HG02571 (cell line): Measurements from ENCODE around the gene FOXI2.

Experiments used
- ATAC-seq: cut with Tn5 transposase; IDR thresholded peaks from one replicate; pipeline ENCODE4 v1.9.1; 2021; ENCODE audit warnings: mild to moderate bottlenecking, moderate library complexity; ENCODE audit not compliant: unreplicated experiment

The FOXI2 gene

DNA sequence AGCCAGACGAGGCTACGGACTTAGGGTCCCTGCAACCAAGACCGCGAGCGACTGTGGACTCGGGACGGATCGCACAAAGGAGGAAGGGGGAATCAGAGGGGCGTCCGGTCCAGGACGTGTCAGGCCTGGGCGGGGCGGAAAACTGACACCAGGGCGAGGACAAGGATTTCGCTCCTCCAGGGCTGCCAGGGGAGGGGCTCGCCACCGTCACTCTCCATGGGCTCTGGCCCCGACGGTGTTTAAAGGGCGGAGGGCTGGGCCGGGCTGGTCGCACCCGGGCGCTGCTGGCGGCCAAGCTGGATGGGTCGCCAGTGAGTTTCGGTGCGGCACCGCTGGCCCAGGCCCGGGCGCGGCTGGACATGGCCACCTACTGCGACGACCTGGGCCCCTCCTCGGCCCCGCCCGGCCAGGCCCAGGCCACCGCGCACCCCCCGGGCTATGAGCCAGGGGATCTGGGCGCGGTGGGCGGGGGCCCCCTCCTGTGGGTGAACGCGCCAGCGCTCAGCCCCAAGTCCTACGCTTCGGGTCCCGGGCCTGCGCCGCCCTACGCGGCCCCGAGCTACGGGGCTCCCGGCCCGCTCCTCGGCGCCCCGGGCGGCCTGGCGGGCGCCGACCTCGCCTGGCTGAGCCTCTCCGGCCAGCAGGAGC, at the start of gene FOXI2:
Gene FOXI2, plus strand, starts transcription at position 271 of the 648 bp plus-strand sequence. Its CDS starts 89 bp downstream, at position 360.
- no peak for ATAC-seq

DNA sequence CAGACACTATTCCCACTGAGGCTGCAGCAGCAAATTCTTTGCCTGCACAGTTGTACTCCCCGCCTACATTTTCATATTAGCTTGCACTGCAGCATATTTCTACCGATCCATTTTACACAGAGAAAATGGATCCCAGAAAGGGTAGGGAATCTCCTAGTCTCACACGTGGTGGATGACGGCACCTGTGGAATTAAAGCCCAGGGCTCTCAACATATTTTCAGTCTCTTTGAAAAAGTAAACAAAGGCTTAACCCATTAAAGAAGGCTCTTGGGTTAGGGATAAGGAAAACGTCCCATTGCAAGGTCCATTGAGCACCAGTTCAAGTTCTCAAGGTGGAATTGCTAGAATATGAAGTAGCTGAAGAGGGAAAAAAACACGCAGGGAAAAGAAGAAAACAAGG, 49.4 kb upstream of the FOXI2 start:
- ATAC-seq, result no peak

- no peak for ATAC-seq
These were observed 46.7 kb upstream of the FOXI2 start for GRCh38 chr10:127690176-127690835.

DNA sequence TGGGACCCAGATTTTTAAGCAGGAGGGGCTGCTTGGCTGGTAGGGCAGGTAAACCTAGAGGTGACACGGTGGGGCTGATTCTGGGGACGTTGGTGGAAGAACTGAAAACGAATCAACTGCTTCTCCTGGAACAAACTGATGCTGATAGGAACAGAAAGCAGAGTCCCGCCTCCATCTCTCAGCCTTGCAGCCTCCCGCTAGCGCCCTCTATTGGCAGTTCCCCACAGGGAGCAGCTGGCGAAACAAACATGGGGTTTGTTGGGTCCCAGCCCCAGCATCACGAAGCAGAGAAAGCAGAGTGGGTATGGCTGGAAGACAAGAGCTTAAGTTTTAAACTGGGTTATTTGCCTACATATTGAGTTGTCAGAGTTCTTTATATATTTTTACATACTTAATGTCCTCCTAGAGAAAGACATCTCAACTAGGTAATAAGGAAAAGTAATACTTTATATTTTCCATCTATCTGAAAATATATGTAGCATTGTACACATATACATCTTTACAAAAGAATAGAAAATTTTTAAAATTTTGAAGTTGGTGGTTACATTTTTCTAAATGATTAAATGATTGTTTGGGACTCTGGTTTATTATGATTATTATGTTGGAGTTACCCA, 42.3 kb upstream of the FOXI2 start:
- ATAC-seq, result no peak

GRCh38 chr10:127695431-127695830, 41.6 kb upstream of the FOXI2 start:
- ATAC-seq, result no peak

GRCh38 chr10:127698886-127699285, 38.1 kb upstream of the FOXI2 start:
- ATAC-seq, result no peak

DNA sequence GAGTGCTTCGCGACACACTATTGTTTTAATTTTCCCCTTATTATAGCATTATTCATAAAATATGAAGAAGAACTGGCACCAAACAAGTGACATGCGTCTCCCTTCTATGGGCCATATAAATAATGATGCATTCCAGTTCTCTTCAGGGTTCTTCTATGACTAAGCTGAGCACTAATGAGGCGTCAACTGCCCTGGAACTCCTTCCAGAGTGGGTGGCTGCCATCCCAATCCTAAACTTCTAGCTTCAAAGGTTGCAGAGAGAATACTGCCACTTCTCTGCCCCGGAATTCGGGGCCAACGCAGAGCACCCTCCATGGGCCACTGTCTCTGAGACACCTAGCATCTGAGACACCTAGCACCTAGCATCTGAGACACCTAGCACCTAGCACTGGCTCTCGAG, 37.7 kb upstream of the FOXI2 start:
- no peak for ATAC-seq

GRCh38 chr10:127702271-127702670, 34.7 kb upstream of the FOXI2 start:
- ATAC-seq, result no peak

DNA sequence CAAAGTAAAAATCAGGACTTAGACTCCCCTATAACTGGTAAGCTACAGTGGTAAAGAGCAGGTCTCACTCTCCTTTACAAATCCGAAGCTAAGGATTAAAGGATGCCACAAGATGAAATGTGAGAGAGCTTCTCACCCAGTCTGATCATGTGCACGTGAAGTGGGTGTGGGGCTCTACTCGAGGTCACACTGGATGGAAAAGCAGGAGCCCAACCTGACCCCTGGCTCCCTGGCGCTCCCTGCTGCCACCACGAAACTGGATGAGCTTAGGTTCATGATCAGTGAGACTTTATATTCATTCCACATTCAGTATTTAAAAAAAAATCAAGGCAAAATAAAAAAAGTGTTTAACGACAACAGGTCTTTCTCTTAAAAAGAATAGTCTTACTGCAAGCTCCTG, 21.7 kb upstream of the FOXI2 start:
- no peak for ATAC-seq

DNA sequence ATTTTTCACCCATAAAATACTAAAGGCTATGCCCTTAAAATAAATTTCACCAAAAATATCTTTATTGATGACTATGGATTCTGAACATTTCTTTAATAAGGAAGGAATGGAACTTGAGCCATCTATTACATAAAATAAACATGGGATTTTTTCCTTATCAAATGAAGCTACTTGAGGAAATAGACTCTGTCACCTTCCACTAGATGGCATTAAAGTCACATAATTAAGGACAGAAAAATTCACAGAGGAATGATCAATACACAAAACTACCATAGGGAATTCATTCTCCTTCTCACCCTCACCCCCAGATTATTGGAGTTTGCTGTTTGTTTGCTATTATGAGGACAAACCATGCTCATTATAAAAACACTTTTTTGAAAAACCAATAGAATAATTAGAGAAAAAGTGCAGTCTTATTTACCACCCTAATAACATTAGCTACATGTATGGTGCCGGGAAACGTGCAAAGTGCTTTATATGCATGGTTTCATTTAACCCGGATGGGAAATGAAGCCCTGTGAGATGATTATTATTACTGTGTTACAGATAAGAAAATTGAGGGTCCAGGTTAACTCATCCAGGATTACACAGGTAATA, 21.1 kb upstream of the FOXI2 start:
- ATAC-seq, result no peak

- ATAC-seq, result no peak
These were observed 16.8 kb upstream of the FOXI2 start for GRCh38 chr10:127720142-127720541.

DNA sequence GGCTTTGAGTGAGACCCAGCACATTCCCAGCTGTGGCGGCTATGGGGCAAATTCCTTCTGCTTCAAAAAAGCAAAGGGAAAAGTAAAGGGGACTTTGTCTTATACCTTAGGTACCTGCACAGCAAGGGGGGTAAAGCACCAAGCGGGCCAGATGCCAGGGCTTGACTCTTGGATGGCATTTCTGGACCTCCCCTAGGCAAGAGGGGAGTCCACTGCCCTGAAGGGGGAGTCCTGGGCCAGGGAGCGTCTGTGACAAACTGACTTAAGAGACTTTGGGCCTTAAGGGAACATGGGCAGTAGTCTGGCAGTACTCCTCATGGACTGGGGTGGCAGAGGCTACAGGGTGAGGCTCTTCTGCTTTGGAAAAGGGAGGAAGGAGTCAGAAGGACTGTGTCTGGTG, 16.1 kb upstream of the FOXI2 start:
- no peak for ATAC-seq

DNA sequence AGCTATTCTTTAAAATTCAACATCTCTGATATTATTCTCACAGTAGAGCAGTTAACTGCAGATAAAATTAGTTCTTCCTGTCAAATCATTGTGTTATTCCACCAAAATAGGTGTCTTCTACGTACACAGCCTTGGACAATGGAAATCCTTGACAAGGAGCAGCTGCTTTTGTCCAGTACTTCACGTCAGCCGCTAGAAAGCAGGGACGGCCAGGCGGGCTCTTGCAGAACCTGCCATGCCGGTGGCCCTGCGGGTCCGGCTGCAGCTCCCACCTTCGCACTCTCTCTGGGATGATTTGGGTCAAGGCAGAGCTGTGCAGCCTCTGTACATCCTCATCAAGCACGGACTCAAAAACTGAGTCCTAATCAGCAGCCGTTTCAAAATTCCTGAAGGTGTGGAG, 2.2 kb upstream of the FOXI2 start:
- no peak for ATAC-seq

- no peak for ATAC-seq
These were observed 1.8 kb upstream of the FOXI2 start for GRCh38 chr10:127735156-127735555.

DNA sequence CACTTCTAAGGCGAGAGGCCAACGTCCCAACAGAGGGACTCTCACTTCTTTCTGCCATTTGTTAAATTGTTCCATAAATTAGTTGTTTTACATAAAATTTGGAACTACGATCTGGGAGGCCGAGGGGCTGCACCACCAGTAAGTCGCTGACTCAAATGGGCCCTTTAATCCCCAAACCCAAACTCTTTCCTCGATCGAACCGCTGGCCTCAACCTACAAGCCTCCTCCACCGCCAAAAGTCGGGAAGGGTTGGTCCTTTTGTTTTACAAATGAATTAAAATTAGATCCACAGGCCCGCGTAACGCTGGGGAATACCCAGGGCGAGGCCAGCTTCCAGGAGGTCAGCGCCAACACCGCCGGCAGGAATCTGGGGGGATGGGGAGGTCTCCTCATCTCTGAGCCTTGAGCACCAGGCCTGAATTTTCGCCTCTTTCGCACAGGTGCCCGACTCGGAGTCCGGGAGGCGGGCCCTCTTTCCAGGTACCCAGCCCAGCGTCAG, 1.2 kb upstream of the FOXI2 start:
- no peak for ATAC-seq

DNA sequence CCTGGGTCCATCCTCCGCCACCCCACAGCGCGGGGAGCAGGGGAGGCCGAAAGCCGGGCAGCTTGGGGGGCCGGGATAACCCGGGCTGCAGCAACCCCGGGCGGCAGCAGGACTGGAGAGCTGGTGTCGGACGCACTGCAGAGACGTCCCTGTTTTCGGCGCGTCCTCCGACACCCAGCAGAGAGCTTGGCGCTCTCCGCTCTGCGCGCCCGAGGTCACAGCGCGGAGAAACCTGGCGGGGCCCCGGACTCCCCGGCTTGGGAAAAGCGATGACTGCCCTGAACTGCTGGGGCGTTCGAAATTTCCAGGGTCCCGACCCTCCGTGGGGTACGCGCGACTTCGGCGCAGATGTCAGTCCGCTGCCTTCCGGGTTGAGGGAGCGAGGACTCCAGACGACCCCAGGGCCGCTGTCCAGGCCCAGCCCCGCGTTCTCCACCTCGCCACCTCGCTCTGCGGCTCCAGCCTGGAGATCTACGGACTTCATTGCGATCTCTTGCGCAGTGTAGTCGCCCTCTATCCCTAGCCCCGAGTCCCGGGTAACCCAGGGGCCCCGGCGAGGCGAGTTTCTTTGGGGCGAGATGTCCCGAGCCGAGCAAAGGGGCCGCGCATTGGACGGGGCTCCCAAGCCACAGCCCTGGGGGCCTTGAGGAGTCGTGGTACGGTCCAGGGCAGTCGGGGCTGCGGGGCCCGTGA, 617 bp upstream of the FOXI2 start:
- ATAC-seq, result no peak

- no peak for ATAC-seq
These were observed 852 bp downstream of the FOXI2 start for GRCh38 chr10:127737563-127738511.

DNA sequence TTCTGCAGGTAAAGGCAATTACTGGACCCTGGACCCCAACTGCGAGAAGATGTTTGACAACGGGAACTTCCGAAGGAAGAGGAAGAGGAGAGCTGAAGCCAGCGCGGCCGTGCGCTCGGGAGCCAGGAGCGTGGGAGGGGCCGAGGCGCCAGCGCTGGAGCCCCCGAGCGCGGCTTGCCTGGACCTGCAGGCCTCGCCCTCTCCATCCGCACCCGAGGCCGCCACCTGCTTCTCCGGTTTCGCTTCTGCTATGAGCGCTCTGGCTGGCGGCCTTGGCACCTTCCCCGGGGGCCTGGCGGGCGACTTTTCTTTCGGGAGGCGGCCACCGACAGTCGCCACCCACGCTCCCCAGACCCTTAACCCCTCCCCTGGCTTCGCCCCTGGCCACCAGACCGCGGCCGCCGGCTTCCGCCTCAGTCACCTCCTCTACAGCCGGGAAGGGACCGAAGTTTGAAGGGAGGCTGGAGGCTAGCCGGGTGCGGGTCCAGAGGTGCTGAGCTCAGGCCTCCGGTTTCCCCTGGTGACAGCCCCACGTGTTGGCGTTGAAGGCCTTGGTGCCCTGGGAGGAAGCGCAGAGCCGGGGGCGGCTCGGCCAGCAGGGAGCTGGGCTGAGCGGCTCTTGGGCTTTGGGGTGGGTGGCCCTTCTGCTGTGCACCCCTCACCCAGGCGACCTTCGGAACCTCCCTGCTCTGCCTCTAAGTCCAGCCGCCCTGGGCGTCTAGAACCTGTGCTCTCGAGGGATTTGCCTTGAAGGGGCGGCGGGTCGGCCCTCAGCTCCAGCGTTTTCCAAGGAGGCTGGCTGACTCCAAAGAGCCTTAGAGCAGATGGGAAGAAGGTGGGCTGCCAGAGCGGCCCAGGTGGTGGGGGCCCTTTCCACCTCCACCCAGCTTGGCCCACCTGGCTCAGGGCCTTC, 1.8 kb downstream of the FOXI2 start:
- ATAC-seq, result no peak

DNA sequence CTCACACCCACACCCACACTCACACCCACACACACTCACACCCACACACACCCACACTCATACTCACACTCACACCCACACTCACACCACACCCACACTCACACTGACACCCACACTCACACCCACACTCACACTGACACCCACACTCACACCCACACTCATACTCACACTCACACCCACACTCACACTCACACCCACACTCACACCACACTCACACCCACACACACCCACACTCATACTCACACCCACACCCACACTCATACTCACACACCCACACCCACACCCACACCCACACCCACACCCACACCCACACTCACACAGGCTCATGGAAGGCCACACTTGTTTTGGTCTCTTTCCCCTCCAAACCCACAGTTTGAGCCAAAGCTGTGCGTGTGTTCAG, 2.9 kb downstream of the FOXI2 start:
- no peak for ATAC-seq
